Stimulated activated CD8-positive, alpha-beta memory T cell treated with anti-CD3 and anti-CD28 coated beads, Interleukin-12 subunit alpha, Interleukin-12 subunit beta, amount 100 ng/mL, for 4 hours (primary cell): Measurements from ENCODE around the gene UGT1A3.
"Not testable (repeated sequence)": the region's sequence is repeated elsewhere in the genome, so short reads cannot be mapped to it uniquely, and the experiment has no call there.

Source experiments
- DNase-seq: peaks from one replicate; pipeline ENCODE4 v3.0.0-alpha.2; 2020; ENCODE audit warnings: low read depth

UGT1A3 gene

DNA sequence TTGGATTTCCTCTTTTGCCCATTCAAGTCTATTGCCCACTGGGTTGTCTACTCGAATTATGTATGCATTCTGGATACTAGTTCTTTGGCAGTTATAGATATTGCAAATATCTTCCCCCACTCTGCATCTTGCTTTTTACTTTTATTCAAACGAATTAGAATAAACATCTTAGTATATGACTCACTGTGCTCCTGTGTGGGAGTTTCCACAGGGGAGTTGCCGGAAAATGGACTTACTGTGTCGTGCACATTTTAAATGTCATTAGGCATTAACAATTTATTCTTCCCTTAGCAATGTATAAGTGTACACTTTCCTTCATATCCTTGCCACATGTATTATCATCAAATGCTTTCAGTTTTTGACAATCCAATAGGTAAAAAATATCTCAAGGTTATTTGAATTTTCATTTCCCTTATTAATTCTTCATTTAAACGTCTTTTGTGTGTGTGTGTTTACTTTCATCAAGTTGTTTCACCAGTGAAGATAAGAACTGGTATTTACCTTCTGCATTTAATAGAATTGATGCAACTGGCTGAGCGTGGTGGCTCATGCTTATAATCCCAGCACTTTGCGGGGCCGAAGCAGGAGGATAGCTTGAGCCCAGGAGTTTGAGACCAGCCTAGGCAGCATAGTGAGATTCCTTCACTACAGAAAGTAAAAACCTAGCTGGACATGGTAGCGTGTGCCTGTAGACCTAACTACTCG, 20.8 kb upstream of the UGT1A3 start:
- no peak for DNase-seq

DNA sequence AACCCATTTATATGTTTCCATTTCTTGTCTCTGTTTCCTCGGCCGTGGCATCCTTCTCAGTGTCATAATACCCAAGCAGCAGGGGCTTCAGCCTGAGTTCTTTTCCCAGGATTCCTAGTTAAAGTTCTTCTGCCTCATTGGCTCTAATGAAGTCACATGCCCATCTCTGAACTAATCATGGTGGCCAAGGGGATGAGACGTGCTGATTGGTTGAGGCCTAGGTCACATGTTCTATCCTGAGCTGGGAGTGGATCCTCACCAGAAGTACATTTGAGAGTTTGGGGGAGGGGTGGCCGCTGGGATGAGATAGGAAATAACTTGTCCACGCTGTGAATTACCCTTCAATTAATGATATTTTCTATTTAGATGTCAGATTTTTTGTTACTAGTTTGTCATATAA, 19.9 kb upstream of the UGT1A3 start:
- DNase-seq, result no peak

DNA sequence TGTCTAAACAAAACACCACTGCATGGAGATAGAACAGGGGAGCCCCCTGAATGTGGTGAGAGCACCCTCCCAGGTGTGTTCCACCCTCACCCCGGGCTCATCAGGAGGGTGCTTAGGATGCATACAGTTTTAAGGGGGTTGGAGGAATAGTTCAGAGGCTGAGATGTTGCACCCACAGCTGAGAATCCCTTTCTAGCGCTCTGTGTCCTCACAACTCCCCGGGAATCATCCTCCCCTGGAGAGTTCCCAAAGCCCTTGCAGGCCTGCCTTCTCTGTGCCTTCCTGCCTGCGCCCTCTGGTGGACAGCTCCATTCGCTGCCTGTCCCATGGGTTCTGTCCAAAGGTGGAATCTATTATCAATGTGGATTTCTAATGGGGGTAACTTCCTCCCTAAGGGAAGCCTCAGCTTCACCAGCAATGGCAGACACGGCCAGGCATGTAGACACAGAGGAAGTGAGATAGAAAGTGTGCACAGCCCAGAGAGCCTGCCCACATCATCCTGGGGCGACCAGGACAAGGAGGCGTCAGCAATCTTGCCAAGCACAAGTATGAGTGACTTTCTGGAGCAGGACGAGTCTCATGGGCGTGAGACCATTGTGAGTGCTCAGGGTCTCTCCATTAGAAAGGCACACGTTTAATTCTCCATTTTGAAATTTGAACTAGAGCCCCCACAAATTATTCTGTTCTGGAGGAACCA, 17.4 kb upstream of the UGT1A3 start:
- DNase-seq, result peak; percentile 17

DNA sequence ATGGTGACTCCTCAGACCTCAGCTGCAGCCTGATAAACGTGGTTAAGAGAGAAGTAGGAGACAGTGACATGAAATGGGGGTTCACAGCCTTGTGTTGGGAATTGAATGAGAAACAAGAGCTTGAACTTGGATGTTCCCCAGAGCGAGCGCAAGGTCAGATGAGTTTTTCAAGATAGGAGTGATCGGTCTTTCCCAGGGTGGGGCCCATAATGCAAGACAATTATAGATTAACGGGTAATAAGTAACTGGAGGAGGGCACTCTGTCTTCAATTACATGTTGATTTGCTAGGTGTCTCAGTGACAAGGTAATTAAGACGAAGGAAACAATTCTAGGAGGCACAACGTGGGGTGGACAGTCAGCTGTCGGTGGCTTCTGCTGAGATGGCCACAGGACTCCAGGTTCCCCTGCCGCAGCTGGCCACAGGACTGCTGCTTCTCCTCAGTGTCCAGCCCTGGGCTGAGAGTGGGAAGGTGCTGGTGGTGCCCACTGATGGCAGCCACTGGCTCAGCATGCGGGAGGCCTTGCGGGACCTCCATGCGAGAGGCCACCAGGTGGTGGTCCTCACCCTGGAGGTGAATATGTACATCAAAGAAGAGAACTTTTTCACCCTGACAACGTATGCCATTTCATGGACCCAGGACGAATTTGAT, 16.1 kb upstream of the UGT1A3 start, which contains the start of gene UGT1A5:
Gene UGT1A5, plus strand, starts transcription at position 297 of the 651 bp plus-strand sequence. Its CDS starts 85 bp downstream, at position 382.
- DNase-seq, result no peak

DNA sequence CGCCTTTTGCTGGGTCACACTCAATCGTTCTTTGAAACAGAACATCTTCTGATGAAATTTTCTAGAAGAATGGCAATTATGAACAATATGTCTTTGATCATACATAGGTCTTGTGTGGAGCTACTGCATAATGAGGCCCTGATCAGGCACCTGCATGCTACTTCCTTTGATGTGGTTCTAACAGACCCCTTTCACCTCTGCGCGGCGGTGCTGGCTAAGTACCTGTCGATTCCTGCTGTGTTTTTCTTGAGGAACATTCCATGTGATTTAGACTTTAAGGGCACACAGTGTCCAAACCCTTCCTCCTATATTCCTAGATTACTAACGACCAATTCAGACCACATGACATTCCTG, 15.6 kb upstream of the UGT1A3 start:
- DNase-seq, result no peak

DNA sequence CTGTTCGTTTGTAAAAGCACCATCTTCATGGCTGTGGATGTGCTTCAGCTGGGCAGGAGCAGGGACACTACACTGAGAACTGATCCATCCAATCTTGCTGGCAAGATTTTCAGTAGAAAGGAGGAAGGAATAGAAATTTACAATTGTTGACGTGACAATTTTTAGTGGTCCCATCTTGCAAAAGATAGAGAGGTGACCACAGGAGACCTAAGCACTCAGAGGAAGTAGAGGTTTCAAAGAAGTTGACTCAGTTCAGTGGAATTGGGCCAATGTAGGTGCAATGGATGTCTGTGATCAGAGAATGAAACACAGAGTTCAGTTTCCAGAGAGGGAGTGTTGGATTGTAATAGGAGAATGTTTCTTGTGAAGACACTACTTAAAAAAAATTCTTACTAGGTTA, 14.7 kb upstream of the UGT1A3 start:
- no peak for DNase-seq

DNA sequence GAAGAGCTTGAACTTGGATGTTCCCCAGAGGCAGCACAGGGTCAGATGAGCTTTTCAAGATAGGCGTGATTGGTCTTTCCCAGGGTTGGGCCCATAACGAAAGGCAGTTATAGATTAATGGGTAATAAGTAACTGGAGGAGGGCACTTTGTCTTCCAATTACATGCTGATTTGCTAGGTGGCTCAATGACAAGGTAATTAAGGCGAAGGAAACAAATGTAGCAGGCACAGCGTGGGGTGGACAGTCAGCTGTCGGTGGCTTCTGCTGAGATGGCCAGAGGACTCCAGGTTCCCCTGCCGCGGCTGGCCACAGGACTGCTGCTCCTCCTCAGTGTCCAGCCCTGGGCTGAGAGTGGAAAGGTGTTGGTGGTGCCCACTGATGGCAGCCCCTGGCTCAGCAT, 10.3 kb upstream of the UGT1A3 start, which contains the start of gene UGT1A4:
Gene UGT1A4, plus strand, starts transcription at position 185 of the 400 bp plus-strand sequence. Its CDS starts 85 bp downstream, at position 270.
- no peak for DNase-seq

DNA sequence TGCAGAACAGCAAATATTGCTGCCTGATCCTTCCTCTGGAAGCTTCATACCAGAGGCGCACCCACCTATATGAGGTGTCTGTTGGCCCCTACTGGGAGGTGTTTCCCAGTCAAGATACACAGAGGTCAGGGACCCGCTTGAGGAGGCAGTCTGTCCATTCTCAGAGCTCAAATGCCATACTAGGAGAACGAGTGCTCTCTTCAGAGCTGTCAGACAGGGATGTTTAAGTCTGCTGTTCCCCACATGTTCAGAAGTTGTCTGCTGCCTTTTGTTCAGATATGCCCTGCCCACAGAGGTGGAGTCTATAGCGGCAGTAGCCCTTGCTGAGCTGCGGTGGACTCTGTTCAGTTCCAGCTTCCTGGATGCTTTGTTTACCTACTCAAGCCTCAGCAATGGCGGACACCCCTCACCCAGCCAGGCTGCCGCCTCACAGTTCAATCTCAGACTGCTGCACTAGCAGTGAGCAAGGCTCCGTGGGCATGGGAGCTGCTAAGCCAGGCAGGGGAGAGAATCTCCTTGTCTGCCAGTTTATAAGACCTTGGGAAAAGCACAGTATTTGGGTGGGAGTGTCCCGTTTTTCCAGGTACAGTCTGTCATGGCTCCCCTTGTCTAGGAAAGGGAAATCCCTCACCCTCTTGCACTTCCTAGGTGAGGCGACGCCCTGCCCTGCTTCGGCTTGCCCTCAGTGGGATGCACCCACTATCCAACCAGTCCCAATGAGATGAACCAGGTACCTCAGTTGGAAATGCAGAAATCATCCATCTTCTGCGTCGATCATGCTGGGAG, 8.2 kb downstream of the UGT1A3 start:
- DNase-seq, result not testable (repeated sequence)

DNA sequence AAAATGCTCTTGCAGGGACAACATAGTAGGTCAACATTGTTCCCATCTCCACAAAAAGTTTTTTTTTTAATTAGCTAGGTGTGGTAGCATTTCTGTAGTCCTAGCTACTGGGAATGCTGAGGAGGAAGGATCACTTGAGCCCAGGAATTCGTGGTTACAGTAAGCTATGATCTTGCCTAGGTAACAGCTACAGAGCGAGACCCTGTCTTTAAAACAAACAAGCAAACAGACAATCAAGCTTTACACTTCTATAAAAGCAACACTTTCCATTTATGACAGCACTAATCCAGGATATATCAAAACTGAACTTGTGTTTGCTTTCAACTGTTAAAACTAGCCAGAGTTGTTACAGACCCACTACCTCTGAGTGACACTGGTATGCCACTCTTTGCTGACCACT, 12.0 kb downstream of the UGT1A3 start:
- DNase-seq, result no peak

DNA sequence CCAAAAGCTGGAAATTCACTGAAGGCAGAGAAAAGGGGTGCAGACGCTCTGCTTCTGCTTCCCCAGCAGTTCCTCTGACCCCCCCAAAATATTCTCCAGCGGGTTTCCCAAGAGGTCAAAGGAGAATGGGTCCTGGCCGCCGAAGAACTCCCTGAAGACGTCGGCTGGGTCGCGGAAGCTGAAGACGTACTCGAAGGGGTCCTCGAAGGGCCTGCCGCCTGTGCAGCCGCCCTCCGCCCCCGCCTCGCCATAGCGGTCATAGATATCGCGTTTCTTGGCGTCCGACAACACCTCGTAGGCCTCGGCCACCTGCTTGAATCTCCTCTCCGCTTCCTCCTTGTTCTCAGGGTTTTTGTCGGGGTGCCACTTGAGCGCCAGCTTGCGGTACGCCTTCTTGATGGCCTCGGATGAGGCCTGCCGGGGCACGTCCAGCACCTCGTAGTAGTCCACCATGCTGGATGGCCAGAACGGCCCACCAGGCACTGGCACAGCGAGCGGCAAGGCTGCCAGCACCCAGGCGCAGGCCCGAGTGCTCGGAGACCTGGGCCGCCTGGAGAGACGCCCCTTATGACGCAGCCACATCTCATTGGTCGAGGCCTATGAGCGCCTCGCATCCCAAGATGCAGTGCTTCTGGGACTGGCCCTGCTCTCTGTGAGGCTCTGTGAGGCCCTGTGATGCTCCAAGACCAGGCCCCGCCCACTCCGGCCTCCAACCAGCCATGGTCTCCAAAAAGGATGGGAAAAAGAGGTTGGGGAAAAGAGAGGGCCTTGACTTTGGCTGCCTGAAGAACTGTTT, 14.8 kb downstream of the UGT1A3 start:
- DNase-seq, result no peak

DNA sequence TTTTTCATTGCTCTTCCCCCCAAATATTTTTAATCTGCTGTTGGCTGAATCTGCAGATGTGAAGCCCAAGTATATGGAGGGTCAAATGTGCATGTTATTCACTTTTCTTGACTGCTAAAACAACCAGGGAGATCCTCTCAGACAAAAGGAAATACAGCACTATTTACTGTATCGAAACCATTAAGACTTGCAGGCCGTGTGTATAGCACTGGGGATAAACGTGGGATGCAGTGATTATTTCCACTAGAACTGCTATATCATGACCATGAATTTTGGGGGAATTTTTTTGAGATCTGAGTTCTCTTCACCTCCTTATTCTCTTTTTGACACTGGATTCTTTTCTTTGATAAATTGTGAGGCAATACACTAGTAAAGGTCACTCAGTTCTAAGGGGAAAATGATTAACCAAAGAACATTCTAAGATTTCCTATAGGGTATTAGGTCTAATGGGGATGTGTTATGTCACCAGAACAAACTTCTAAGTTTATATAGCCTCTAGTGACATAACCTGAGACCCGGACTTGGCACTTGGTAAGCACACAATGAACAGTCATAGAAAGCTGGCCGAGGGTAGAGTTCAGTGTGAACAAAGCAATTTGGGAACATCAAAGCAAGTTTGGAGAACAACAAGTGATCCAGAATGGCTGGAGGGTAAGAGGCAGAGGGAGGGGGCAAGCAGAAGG, 16.4 kb downstream of the UGT1A3 start:
- no peak for DNase-seq

DNA sequence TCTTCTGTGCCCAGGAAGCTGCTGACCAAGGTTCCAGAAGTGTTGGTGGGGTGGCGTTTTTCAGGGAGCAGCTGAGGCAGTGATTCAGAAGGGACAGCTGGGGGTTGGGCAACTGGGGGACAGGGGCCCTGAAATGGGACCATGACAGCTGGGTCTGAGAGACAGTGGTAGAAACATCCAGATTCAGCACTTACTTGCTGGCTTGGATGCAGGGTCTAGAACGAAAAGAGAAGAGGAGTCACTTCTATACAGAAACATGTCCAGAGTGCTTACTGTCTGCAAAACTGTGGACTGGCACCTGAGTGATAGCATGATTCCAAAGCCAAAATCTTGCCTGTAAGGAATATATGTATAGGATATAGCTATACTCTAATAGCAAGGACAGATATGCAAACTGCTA, 17.0 kb downstream of the UGT1A3 start:
- DNase-seq, result not testable (repeated sequence)

DNA sequence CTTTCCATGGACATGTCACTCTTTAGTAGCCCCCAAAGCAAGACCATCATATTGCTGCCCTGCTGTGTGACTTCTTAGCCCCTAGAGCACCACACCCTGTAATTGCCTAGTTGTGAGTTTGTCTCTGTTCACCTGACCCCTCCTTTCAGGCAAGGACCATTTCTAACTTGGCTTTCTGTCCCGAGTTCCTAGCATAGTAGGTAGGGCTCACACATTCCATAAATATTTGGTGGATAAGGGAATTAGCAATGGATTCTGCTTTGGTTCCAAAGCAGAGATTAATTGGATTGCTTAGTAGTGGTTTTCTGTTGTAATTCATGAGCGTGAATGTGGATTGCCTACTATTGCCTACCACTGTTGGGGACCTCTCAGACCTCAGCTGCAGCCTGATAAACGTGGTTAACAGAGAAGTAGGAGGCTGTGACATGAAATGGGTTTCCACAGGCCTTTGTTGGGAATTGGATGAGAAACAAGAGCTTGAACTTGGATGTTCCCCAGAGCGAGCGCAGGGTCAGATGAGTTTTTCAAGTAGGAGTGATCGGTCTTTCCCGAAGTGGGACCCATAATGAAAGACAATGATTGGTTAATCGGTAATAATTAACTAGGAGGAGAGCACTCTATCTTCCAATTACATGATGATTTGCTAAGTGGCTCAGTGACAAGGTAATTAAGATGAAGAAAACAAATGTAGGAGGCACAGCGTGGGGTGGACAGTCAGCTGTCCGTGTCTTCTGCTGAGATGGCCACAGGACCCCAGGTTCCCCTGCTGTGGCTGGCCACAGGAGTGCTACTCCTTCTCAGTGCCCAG, 17.8 kb downstream of the UGT1A3 start:
- DNase-seq, result no peak

DNA sequence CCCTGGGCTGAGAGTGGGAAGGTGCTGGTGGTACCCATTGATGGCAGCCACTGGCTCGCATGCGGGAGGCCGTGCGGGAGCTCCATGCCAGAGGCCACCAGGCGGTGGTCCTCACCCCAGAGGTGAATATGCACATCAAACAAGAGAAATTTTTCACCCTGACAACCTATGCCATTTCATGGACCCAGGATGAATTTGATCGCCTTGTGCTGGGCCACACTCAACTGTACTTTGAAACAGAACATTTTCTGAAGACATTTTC, 18.4 kb downstream of the UGT1A3 start:
- DNase-seq, result no peak

DNA sequence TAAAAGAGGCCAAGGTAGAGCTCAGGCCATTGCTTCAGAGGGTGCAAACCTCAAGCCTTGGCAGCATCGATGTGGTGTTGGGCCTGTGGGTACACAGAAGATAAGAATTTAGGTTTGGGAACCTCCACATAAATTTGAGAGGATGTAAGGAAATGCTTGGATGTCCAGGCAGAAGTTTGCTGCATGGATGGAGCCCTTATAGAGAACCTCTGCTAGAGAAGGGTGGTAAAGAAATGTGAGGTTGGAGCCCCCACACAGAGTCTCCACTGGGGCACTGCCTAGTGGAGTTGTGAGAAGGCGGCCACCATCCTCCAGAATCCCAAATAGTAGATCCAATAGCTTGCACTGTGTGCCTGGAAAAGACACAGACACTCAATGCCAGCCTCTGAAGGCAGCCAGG, 21.8 kb downstream of the UGT1A3 start:
- not testable (repeated sequence) for DNase-seq

DNA sequence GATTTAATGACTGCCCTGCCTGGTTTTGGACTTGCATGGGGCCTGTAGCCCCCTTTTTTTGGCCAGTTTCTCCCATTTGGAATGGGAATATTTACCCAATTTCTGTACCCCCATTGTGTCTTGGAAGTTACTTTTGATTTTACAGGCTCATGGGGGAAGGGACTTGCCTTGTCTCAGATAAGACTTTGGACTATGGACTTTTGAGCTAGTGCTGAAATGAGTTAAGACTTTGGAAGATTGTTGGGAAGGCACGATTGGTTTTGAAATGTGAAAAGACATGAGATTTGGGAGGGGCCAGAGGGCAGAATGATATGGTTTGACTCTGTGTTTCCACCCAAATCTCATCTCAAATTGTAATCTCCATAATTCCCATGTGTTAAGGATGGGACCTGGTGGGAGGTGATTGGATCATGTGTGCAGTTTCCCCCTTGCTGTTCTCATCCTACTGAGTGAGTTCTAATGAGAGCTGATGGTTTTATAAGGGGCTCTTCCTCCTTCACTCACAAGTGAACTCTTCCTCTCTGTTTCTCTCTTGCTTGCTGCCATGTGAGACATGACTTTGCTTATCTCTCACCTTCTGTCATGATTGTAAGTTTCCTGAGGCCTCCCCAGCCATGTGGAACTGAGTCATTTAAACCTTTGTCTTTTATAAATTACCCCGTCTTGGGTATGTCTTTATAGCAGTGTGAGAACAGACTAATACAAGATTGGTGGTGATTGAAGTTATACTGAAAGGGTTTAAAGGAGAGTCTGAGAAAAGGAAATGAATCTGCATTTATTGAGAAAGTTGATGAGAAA, 22.6 kb downstream of the UGT1A3 start:
- DNase-seq, result not testable (repeated sequence)

DNA sequence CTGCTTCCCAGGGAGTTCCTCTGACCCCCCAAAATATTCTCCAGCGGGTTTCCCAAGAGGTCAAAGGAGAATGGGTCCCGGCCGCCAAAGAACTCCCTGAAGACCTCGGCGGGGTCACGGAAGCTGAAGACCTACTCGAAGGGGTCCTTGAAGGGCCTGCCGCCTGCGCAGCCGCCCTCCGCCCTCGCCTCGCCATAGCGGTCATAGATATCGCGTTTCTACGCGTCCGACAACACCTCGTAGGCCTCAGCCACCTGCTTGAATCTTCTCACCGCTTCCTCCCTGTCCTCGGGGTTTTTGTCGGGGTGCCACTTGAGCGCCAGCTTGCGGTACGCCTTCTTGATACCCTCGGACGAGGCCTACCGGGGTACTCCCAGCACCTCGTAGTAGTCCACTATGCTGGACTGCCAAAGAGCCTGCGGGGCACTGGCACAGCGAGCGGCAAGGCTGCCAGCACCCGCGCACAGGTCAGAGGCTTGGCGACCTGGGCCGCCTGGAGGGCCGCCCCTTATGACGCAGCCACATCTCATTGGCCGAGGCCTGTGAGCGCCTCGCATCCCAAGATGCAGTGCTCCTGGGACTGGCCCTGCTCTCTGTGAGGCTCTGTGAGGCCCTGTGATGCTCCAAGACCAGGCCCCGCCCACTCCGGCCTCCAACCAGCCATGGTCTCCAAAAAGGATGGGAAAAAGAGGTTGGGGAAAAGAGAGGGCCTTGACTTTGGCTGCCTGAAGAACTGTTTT, 26.2 kb downstream of the UGT1A3 start:
- no peak for DNase-seq

DNA sequence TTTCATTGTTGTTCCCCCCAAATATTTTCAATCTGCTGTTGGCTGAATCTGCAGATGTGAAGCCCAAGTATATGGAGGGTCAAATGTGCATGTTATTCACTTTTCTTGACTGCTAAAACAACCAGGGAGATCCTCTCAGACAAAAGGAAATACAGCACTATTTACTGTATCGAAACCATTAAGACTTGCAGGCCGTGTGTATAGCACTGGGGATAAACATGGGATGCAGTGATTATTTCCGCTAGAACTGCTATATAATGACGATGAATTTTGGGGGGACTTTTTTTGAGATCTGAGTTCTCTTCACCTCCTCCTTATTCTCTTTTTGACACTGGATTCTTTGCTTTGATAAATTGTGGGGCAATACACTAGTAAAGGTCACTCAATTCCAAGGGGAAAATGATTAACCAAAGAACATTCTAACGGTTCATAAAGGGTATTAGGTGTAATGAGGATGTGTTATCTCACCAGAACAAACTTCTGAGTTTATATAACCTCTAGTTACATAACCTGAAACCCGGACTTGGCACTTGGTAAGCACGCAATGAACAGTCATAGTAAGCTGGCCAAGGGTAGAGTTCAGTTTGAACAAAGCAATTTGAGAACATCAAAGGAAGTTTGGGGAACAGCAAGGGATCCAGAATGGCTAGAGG, 27.7 kb downstream of the UGT1A3 start:
- no peak for DNase-seq
